GM21526 (cell line): ENCODE results near the gene OR1I1.

Source experiments
- ATAC-seq: cut with Tn5 transposase; IDR thresholded peaks from one replicate; pipeline ENCODE4 v1.9.1; 2021; ENCODE audit warnings: moderate library complexity; ENCODE audit not compliant: unreplicated experiment, low FRiP score

The OR1I1 gene

GRCh38 chr19:15115762-15116615, 34.0 kb downstream of the OR1I1 start:
- no peak for ATAC-seq

- no peak for ATAC-seq
Observed at GRCh38 chr19:15116856-15117255, 34.8 kb downstream of the OR1I1 start.

GRCh38 chr19:15118248-15118647, 36.2 kb downstream of the OR1I1 start:
- ATAC-seq = no peak

- ATAC-seq = no peak
Observed at GRCh38 chr19:15118789-15119494, 36.9 kb downstream of the OR1I1 start.

- no peak for ATAC-seq
Observed at GRCh38 chr19:15120135-15121026, 38.4 kb downstream of the OR1I1 start.

- ATAC-seq = no peak
Observed at GRCh38 chr19:15122331-15123030, 40.5 kb downstream of the OR1I1 start.

- no peak for ATAC-seq
Observed at GRCh38 chr19:15123031-15123890, 41.2 kb downstream of the OR1I1 start.

- no peak for ATAC-seq
Observed at GRCh38 chr19:15123900-15124299, 41.9 kb downstream of the OR1I1 start.

GRCh38 chr19:15124572-15125231, 42.7 kb downstream of the OR1I1 start:
- ATAC-seq = peak; percentile 5

GRCh38 chr19:15125232-15126067, 43.4 kb downstream of the OR1I1 start:
- peak; percentile 81 for ATAC-seq

GRCh38 chr19:15126131-15126910, 44.3 kb downstream of the OR1I1 start:
- ATAC-seq = no peak

- ATAC-seq = no peak
Observed at GRCh38 chr19:15128162-15128770, 46.3 kb downstream of the OR1I1 start.

GRCh38 chr19:15129856-15130585, 48.0 kb downstream of the OR1I1 start:
- no peak for ATAC-seq

GRCh38 chr19:15136234-15136954, 54.4 kb downstream of the OR1I1 start:
- ATAC-seq = no peak

GRCh38 chr19:15137777-15138176, 55.8 kb downstream of the OR1I1 start:
- no peak for ATAC-seq
